KOPT-K1 (cell line): ENCODE measurements around the gene RAD51B.
"Not testable (repeated sequence)": the region's sequence is repeated elsewhere in the genome, so short reads cannot be mapped to it uniquely, and the experiment has no call there.

Source experiments
- H3K27ac ChIP-seq: fragments of 200-600 bp; sonication (generic); 2 replicates; pipeline ENCODE4 v1.5.1; 2016; ENCODE audit warnings: antibody characterized with exemption, mild to moderate bottlenecking, low read depth, low read length; ENCODE audit not compliant: poor library complexity, severe bottlenecking
- H3K36me3 ChIP-seq: fragments of 200-600 bp; sonication (generic); 2 replicates; pipeline ENCODE4 v1.5.1; 2017; ENCODE audit warnings: antibody characterized with exemption, mild to moderate bottlenecking, low read length, moderate library complexity; ENCODE audit not compliant: insufficient read depth
- H3K9me3 ChIP-seq: fragments of 200-600 bp; sonication (generic); 2 replicates; pipeline ENCODE4 v1.5.1; 2017; ENCODE audit warnings: antibody characterized with exemption, low read length, mild to moderate bottlenecking; ENCODE audit not compliant: insufficient read depth, poor library complexity, severe bottlenecking

The RAD51B gene

DNA sequence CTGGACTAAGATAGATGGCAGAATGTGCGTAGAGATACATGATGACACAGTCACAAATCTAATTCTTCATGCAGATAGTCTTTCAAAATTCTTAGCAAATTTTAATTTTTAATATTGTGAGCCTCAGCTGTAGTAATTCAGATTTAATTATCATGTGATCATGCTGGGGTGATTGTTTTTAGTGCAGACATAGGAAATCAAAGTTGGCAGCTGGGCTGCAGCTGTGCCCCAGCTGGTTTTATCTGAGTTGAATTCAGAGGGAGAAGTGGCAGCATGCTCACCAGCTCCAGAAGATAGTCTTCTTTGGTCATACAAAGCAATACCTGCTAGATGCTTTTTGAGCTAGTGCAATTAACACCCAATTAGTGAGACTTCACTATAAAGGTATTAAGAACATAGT, 292.9 kb downstream of the RAD51B start:
- no peaks in the 10 kb centered on the region for H3K36me3 ChIP-seq
- H3K9me3 ChIP-seq = no peaks in the 10 kb centered on the region
- H3K27ac ChIP-seq = no peak overlapping the region

DNA sequence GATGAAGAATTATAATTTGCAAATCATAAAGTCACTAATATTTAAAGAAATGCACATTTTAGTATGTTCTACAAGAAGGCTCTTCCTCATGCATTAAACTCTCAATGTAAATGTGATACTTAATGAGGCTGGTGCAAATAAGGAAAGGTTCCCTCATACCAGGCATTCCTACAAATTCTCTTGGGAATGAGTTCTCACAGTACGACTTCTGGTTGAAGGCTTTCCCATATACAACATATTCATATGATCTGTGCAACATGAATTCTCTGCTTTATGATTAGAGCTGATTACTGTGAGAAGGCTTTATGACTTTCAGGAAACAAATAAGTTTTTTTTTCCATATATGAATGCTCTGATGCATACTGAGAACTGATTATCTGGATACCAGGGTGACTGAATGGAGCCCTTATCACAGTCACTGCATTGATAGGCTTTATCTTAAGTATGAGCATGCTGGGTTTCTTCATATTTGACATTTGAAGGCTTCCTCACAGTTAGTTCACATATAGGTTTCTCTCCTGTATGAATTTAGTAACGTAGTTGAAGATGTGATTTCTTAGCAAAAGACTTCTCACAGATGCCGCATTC, 293.9 kb downstream of the RAD51B start:
- no peak overlapping the region for H3K27ac ChIP-seq
- H3K36me3 ChIP-seq = no peaks in the 10 kb centered on the region

DNA sequence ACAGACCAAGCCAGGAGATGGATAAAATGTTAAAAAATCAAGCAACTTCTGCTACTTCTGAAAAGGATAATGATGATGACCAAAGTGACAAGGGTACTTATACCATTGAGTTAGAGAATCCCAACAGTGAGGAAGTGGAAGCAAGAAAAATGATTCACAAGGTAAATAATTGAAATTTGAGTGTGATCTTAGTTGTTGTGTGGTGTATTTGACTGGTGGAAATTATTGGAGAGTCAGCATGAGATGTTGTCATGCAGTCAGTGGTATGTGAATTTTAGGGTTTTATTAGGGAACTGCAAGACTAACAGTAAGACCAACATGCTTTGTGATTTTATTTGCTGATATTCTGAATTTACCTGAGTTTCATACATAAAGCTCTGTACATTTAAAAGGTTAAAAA, 296.4 kb downstream of the RAD51B start:
- H3K27ac ChIP-seq, H3K36me3 ChIP-seq, H3K9me3 ChIP-seq: not testable (repeated sequence)

More for the DNA sequence above, 293.9 kb downstream of the RAD51B start:
- H3K9me3 ChIP-seq = no peaks in the 10 kb centered on the region

DNA sequence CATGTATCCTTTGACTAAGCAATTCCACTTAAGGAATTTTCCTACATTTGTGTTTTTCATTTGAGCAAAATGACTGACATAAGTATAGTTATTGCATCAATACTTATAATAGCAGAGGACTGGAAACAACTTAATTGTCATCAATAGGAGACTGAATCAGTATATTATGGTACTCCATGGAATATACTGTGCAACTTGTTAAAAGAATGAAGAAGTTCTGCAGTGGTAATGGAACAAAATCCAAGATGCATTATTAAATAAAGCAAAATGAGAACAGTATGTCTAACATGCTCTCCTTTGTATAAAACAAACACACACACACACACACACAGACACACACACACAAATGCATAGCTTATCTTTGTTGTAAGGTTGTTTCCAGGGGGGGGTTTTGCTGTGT, 303.1 kb downstream of the RAD51B start:
- no peak overlapping the region for H3K27ac ChIP-seq
- H3K36me3 ChIP-seq = no peaks in the 10 kb centered on the region

DNA sequence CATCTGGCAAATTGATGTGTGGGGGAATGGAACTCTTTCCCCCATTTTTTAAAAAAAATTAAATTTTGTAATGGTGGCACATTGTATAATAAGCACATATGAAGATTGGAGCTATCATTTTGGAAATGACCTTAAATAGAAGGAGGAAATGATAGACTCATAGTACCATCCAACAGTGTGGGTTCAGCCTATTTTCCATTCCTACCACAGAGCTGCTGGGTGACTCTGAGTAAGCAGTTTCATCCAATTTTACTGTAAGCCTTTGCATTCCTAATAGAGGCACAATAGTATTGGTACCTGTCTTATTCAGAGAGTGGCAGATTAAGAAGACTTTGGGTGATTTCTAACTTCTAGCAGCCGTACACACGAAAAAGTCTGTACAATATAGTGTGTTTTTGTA, 304.5 kb downstream of the RAD51B start:
- H3K36me3 ChIP-seq = no peaks in the 10 kb centered on the region
- no peak overlapping the region for H3K27ac ChIP-seq
- H3K9me3 ChIP-seq = peaks cover 7% of the 10 kb centered on the region

More for the DNA sequence above, 303.1 kb downstream of the RAD51B start:
- H3K9me3 ChIP-seq = peaks cover 7% of the 10 kb centered on the region

DNA sequence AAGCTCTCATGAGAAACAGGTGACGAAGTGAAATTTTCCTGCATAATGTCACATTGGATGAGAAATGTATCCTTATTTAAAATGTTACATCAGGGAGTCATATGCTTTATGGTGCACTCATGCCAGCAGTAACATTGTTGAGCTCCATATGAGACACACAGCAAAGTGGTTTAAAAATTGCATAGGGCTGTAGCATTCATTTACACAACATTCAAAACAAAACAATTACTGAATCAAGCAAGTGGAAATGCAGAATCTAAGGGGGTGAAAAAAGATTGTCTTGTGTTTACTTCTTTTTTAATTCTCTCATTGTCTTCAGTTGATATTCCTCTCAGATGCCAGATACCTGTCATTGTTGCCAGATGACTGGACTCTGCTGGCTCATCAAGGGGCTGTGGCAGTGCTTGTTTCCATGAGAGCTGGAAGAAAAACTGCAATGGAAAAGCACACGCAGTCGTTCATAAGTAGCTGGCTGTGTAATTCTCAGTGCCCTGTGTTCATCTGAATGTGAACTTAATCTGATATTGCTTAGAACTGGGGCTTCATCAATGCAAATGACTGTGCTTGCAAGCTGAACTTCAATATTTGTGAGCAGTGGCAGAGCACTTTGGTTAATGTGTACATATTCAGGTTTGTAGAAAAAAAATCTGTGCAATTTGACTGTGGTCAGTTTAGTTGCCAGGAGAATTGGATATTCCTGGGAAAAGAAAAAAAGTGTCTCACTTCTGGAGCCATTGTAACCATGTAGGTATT, 305.6 kb downstream of the RAD51B start:
- Histone ChIP-seq H3K27ac (no peak overlapping the region), H3K36me3 (no peaks in the 10 kb centered on the region)

DNA sequence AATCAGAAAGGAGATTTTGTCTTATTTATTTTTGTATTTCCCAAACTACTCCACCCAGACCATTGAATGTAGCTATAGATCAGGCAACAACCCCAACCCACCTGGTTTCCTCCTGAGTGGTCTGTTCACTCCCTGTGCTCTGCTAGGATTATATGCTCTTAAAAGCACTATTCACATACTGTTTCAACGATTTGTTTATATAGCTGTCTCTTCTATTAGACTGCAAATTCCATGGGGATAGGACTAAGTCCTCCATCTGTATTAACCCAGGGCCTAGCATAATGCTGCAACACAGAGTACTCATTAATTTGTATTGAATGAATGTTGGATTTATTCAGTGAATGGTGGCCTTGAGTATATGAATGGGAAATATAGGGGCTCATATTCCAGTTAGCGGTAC, 307.6 kb downstream of the RAD51B start:
- H3K36me3 ChIP-seq = no peaks in the 10 kb centered on the region
- no peaks in the 10 kb centered on the region for H3K9me3 ChIP-seq
- no peak overlapping the region for H3K27ac ChIP-seq

More for the DNA sequence above, 305.6 kb downstream of the RAD51B start:
- H3K9me3 ChIP-seq = peaks cover 7% of the 10 kb centered on the region

DNA sequence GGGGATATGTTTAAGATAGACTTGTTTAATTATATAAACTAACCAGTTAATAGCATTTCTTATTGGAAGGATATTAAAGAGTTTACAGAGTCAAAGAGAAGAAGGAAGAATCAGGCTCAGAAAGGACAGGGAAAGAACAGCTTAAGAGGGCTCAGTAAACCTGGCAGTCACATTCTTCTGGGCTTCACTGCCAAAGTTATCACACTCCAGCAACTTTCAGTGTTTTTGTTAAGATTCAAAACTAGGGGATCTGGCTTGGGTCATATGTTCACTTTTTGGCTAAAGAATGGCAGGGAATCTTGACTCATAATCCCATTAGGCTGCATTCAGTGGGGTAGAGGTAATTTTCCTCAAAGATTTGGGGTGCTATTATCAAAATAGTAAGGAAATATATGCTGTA, 312.3 kb downstream of the RAD51B start:
- H3K27ac ChIP-seq = no peak overlapping the region
- no peaks in the 10 kb centered on the region for H3K9me3 ChIP-seq
- no peaks in the 10 kb centered on the region for H3K36me3 ChIP-seq

DNA sequence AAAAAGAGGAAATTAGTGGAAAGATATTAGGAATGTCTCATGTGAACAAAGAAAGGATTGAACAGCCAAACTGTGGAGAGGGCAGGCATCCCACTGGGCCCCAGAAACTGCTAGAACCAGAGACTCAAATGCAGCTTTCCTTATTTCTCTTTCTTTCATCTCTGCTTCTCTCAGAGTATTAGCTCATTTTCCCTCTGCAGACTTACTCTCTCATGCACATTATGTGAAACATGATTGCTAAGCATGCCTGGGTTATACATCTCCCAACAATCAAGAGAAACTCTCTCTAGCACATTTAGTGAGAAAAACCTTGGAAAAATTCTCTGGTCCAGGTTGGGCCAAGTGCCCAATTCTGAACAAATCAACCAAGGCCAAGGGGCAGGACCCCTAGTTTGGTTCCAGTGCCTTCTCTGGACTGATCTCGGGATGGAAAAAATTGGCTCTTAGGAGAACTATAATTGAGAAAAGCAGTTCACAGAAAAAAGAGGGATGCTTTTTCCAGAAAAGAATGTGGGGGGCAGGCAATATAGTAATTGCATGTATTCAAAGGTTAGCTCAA, 313.1 kb downstream of the RAD51B start:
- Histone ChIP-seq H3K27ac (no peak overlapping the region), H3K9me3 (no peaks in the 10 kb centered on the region), H3K36me3 (no peaks in the 10 kb centered on the region)

DNA sequence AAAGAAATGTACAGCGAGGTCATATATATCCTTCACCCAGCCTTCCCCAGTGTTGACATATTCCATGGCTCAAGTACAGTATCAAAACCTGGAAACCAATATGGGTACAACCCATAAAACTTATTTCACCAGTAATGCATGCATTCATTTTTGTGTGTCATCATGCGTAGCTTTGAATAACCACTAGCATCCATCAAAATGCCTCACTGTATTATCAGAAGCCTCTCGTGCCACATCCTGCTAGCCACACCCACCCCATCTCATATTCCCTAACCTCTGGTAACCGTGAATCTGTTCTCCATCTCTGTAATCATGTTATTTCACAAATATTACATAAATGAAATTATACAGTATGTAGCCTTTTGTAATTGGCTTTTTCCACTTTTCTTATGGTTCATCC, 314.3 kb downstream of the RAD51B start:
- H3K36me3 ChIP-seq = no peaks in the 10 kb centered on the region
- no peak overlapping the region for H3K27ac ChIP-seq
- H3K9me3 ChIP-seq = no peaks in the 10 kb centered on the region

DNA sequence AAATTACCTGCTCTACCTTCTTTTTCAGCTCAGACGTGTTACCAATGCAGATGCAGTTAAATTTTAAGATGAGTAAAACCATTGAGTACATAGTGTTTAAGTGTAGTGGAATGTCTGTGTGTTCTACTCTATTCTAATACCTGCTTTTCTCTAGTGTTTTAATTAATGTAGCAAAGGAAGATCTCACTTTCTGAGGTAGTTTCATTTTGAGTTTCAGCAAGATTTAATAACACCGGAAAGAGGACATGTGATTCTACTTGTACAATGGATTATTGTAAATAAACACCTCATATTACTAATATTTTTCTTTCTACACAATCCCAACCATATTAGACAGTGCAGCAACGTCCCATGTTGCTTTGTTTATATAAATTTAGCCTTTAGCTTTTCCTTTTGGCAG, 315.4 kb downstream of the RAD51B start:
- Histone ChIP-seq H3K9me3 (no peaks in the 10 kb centered on the region), H3K36me3 (no peaks in the 10 kb centered on the region), H3K27ac (no peak overlapping the region)

DNA sequence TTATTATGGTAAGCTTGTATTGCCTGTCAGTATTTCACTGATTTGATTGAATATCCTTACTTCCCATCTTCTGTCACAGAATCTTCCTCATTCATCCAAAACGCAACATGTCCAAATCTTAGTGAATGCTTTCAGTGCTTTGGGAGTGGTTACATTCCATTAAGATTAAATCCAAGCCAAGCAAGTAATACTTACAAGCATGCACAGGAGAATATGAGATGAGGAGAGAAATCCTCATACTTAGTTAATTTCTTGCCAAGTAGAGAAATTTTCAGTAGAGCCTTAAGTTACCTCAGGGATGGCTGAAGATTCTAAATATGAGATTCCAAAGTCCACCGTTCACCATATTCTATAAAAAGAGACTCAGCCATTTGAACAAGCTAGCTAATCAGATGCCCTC, 316.0 kb downstream of the RAD51B start:
- Histone ChIP-seq H3K36me3 (no peaks in the 10 kb centered on the region), H3K9me3 (no peaks in the 10 kb centered on the region), H3K27ac (no peak overlapping the region)

DNA sequence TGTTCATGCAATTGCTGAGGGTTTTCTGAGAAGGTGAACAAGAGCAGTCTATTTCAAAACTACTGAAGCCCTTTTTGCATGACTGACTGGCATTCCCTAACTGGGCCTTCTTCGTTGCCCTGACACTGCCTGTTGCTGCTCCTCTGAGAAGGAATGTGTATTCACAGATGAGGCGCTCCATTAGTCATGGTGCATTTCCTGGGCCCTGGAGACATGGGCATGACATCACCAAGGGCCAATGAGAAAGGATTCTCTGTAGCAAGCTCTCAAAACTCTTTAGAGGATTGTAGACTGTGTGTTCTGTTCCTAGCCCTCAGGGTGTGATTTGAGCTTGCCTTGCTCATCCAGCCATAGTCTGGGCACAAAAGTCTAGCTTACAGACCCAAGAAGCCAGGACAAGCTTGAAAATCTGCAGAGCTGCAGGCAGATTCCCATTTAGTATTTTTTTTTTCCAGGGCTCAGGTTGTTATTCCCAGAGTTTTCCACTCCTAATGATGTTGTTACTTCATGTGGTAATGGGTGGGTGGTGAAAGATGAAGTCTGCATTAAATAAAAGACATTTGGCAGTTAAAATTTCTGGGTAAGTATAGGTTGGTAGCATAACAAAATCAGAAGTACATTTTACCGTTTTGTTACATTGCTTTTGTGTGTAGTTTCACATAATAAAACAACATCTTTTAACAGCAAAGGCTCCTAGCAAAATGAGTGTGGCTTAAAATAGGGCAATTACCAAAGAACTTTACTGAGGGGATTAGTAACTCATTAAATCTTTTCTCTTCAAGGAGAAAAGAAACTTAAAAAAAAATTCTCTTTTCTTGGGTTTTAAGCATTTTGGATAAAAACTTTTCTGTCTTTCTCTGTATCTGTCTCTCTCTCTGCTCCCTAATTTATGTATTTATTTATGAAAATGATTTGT, 318.4 kb downstream of the RAD51B start:
- no peak overlapping the region for H3K27ac ChIP-seq
- no peaks in the 10 kb centered on the region for H3K9me3 ChIP-seq
- H3K36me3 ChIP-seq = no peaks in the 10 kb centered on the region

DNA sequence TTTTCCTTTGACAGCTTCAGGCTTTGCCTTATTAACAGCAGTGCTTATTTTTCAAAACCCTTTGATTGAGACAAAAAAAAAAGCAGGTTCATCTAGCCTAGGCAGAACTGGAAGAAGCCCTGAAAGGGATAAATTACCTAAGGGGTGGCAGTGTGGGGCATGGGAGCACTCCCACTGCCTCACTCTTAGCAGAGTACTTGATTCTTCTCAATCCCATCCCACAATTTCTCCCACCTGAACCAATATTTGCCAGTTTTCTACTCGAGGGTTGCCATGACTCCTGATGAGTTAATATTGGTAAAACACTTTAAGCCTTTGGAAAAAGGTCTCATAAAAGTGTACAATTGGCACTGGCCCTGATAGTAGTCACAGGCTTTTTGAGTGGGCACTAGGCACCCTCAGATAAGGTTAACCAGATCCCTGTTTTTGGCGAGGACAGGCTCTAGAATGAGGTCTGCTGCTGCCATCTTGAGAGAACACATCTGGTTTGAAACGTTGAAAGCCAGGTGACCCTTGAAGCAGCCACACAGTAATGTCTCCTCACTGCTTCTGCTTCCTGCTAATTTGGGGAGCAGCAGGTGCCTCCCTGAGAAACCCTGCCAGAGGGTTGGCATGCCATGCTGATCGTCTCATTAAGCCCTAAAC, 320.0 kb downstream of the RAD51B start:
- Histone ChIP-seq H3K27ac (no peak overlapping the region), H3K36me3 (no peaks in the 10 kb centered on the region), H3K9me3 (no peaks in the 10 kb centered on the region)
